NCI-H524 treated with DMSO at 0.1 percent for 48 hours (cell line): ENCODE data around the gene SLIT1.

Source experiments
- DNase-seq: peaks from one replicate; lab custom pipeline; 2025; lab: John Stamatoyannopoulos, UW

The SLIT1 gene

GRCh38 chr10:97185326-97186058 lies at the start of gene SLIT1:
Gene SLIT1 (minus strand): TSS chr10:97185959. CDS start chr10:97185674, 285 bp downstream.
- no peak for DNase-seq

- no peak for DNase-seq
These were observed 49.6 kb upstream of the SLIT1 start for GRCh38 chr10:97235353-97235752.

DNA sequence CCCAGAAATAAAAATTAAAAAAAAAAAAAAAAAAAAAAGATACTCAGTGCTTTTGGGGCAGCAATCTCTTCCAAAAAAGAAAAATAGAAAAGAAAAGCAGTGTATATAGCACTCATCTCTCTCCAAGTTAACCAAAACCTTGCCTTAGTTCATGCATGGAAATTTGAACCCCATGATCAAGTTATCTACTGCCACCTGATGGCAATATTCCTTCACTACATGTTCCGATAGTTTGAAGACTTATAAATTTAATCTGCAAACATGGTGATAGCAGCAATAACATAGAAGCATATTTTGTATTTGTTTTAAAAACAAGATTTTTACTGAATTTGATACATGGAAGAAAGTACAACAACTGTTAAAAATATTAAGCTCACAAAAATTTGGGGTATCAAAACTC lies 48.6 kb upstream of the SLIT1 start:
- no peak for DNase-seq

DNA sequence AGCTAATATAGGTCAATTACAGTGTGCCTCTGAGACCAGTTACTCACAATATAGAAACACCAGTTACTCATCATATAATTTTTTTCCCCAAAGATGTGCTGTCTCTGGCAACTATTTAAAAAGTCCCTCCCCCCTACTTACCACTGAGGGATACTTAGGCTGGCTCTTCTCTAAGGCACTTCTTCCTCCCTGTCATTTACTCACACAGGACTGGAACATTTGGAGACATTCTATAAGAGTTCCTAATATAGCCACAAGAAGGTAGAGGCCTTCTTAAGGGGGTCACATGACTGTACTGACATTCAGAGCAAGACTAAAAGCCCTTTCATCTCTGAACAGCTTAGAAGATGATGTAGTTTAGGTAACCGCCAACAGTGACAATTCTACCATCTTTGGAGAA lies 44.4 kb upstream of the SLIT1 start:
- no peak for DNase-seq

- DNase-seq = no peak
These were observed 43.7 kb upstream of the SLIT1 start for GRCh38 chr10:97229322-97230015.

- DNase-seq = no peak
These were observed 43.0 kb upstream of the SLIT1 start for GRCh38 chr10:97228775-97229157.

GRCh38 chr10:97228130-97228774 lies 42.5 kb upstream of the SLIT1 start:
- DNase-seq = no peak

GRCh38 chr10:97226398-97226797 lies 40.6 kb upstream of the SLIT1 start:
- DNase-seq = no peak

DNA sequence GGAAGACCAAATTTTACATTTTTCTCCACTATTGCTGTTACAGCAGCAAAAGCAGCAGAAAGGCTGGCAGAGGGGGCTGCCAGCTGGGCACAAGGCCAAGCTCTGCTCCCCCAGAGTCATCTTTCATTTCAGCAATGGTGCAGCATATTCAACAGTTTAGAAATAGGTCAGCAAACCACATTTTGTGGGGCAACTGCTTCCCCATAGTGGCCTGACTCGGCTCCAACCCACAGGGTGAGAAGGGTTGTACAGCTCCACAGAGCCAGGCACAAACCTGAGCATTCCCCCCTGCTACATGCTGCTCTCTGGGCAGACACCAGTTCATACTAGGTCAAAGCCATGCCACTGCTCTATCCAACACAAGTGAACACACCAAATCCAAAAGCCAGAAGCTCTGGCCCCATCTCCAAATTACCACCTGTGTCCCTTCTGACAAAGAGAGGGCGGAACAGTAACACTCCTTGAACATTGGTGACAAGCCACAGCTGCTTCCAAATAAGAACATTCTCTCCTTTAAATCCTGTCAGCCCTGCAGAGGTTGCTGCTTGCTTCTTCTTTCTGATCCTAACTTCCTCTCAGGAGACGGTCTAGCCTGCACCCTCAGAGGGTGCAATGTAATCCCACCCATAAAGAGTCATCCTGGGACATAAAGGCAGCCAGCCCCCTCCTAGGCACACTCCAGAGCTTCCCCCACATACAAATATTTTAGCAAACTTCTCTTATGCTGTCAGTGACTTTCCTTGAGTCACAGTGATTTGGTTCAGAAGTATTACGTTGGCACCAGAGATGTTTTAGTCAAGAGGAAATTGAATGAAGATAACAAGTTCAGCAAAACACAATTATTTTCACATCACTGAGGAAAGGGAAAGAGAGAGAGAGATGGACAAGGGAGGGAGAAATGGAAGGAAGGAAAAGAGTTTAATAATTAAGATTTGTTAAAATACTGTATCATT lies 39.0 kb upstream of the SLIT1 start:
- DNase-seq = no peak

DNA sequence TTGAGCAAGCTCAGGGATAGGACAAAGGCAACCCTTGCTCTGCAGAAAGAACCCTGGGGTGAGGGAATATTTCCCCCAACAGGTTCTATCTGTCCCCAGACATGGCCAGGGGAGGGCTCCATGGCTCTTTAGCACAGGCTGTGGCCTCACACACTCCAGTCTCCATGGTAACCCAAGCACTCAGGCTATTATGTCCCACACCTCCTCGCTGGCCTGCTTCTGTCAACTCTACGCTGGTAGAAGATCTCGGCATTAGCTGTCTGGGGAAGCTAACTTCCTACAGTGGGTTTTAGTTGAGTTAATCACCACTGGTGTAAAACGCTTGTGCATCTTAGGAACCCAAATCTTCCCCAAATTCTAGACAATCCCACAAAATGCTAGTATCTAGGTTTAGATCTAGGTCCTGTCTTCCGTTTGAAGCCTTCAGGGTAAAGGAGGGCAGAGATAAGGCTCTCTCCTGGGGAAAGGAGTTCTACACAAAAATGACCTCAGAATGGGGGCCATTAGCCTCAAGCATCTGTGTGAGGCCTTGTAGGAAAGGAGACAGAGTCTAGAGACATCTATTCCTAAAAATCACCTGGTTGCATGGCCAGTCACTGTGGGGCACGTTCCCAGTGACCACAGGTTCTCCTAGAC lies 36.7 kb upstream of the SLIT1 start:
- no peak for DNase-seq

- DNase-seq = no peak
These were observed 34.6 kb upstream of the SLIT1 start for GRCh38 chr10:97220355-97220754.

GRCh38 chr10:97217299-97217698 lies 31.5 kb upstream of the SLIT1 start:
- DNase-seq = no peak

- no peak for DNase-seq
These were observed 30.0 kb upstream of the SLIT1 start for GRCh38 chr10:97215619-97216260.

DNA sequence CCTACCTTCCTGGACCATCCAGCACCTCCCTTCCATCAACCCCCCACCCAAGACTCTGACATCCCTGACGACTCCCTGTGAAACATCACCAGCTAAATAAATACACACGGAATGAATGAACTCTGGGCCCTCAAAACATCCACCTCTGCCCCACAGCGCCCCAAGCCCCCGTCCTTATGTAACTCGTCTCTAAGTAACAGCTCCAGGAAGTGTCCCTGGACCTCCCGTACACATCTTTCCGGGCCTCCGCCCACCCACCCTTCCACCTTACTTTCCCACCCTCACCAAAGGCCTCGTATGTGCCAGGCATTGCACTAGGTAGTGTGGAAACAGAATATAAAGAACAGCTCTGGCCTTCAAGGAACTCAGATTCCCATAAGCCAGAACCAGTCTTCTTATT lies 27.7 kb upstream of the SLIT1 start:
- DNase-seq = no peak

DNA sequence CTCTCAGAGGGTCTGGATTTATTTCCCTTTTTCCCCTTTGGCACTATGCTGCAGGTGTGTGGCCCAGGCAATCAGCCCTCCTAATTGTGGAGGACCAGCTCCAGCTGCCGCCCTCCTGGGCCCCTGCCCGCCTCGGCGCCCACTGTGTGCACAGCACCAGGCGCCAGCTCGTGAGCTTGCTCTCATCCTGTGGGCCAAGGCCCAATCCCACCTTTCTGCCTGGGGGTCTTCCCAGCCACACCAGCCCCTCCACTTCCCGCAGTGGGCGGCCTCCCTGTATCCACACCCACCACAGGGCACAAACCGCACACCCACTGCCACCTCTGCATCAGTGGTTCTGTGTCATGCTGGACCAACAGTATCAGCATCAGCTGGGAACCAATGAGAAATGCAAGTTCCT lies 25.5 kb upstream of the SLIT1 start:
- DNase-seq = no peak

- DNase-seq = no peak
These were observed 24.8 kb upstream of the SLIT1 start for GRCh38 chr10:97210543-97210960.

DNA sequence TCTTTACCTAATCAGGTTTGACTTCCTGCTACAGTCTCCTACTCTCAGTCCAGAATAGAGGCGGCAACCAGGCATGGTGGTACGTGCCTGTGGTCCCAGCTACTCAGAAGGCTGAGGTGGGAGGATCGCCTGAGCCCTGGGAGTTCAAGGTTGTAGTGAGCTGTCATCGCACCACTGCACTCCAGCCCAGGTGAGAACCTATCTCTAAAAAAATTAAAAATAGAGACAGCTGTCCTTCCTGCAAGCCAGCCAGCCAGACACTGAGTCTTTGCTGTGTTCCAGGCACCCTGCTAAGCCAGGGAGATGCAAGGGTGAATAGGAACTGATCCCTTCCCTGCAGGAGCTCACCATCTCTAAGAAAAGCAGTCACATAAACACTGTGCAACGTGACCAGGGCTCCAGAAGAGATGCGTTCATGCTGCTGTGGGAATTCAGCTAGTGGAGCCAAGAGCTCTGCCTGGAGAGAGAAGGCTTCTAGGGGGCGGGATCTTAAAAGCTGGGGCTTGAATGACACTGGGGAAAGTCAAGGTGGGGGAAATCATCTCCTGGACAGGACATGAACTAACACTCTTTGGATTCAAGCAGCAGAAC lies 22.1 kb upstream of the SLIT1 start:
- DNase-seq = no peak

- DNase-seq = no peak
These were observed 21.4 kb upstream of the SLIT1 start for GRCh38 chr10:97207131-97207530.

DNA sequence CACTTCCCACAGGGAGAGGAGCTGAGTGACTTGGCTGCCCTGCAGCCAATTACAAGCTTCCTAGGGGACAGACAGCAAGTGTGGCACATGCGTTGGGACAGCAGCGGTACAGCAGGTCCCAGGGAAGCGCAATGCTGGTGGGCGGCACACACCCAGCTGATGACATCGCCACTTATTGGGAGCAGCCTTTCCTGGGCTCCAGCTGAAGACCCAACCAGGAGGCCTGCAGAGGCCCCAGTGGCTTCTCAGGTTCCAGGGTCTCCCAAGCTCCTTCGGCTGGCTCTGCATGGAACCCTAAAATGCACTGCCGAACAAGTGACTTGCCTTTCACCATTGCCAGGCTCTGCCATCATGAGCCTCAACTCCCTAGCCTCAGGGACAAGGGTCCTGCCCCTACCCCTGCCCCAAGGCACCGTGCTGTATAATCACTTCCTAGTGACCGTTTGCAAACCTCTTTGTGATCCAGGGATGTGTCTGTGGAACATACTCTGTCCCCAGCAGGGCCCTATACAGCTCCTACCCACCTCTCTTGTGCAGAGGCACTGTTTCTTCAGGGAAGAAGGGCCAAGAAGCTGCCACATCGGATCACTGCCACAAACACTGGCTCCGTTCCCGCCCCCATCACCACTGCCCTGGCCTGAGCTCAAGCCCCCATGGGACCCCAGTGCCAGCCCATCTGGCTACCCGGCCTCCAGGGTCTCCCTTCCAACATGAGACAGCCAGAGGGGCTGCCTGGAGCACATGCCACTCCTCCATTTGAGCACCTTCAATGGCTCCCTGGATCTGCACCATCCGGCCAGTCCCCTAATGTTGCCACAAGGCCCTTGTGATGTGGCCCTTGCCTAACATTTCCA lies 19.3 kb upstream of the SLIT1 start:
- DNase-seq = no peak

GRCh38 chr10:97203220-97203619 lies 17.5 kb upstream of the SLIT1 start:
- no peak for DNase-seq
